Stomach (tissue), 4 donors: Measurements from ENCODE around the gene RAI2.

ENCODE experiments used
- CTCF ChIP-seq, 7 experiments: fragments of 450-650 bp in 4 of 7; fragments of 200-600 bp in 3 of 7; sonication (generic) in 3 of 7; IDR thresholded peaks; one replicate each; pipeline ENCODE4 v1.5.1; 2016 to 2019; ENCODE audit warnings: antibody characterized with exemption in 7 of 7, control low read depth in 2 of 7, mild to moderate bottlenecking in 1 of 7
- EP300 ChIP-seq: sonication (generic); formaldehyde crosslinking; IDR thresholded peaks from one replicate; pipeline ENCODE4 v1.6.1; 2017; ENCODE audit warnings: antibody characterized with exemption
- POLR2A ChIP-seq, 4 donors: fragments of 450-650 bp; IDR thresholded peaks; one replicate each; pipeline ENCODE4 v1.6.1; 2016; ENCODE audit warnings: antibody characterized with exemption in 4 of 4, control low read depth in 2 of 4, mild to moderate bottlenecking in 1 of 4, moderate library complexity in 1 of 4
- POLR2AphosphoS5 ChIP-seq, 3 donors: sonication (generic); formaldehyde crosslinking; IDR thresholded peaks; one replicate each; pipeline ENCODE4 v1.6.1; 2016; ENCODE audit warnings: antibody characterized with exemption in 3 of 3

DNA sequence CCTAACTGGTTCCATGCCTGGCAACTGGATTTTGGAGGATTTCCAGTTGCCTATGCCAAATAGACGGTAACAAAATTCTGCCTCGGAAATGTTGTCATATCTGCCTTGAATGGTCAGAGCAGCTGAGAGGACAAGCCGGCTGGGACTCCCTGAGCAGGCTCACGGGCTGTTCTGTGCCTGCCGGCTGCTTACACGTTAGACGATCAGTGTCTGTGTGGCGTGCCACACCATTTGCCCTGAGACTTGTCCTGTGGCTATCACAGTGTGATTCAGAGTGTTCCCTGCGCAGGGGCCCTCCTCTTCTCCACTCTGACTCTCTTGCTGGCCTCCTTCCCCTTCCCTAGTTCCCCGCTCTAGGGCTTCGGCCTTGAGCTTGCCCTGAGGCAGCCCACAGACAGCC is 42.4 kb downstream of the RAI2 start:
- TF ChIP-seq CTCF (IDR thresholded peaks at IDR 0.05) (no peak), EP300 (no peak), POLR2A (IDR thresholded peaks at IDR 0.05) (no peak), POLR2AphosphoS5 (IDR thresholded peaks at IDR 0.05) (no peak)
